Measurements from ENCODE around the gene KRT36. TPM values are rescaled to one million over a fixed set of nuclear protein-coding genes. Genes with fewer than 3 reads are reported as not detected.

KRT36 gene
- total RNA-seq, 1 experiment from 2014 or later, result not detected

GRCh38 chr17:41500131-41500911 is 10.6 kb upstream of the KRT36 start:
- DNase-seq (ENCODE audit: low read depth), result peak; percentile 78

- DNase-seq (ENCODE audit: low read depth), result no peak
These were observed 10.0 kb upstream of the KRT36 start for GRCh38 chr17:41499714-41500113.

- no peak for DNase-seq (ENCODE audit: low read depth)
These were observed 8.6 kb upstream of the KRT36 start for GRCh38 chr17:41498276-41498675.

GRCh38 chr17:41496803-41497484 is 7.2 kb upstream of the KRT36 start:
- peak; percentile 95 for DNase-seq (ENCODE audit: low read depth)

- DNase-seq (ENCODE audit: low read depth), result peak; percentile 37
These were observed 4.8 kb upstream of the KRT36 start for GRCh38 chr17:41494524-41494923.

- DNase-seq (ENCODE audit: low read depth), result peak; percentile 74
These were observed 3.1 kb upstream of the KRT36 start for GRCh38 chr17:41492771-41493170.

GRCh38 chr17:41492351-41492750 is 2.6 kb upstream of the KRT36 start:
- DNase-seq (ENCODE audit: low read depth), result no peak

- DNase-seq (ENCODE audit: low read depth), result no peak
These were observed 1.8 kb upstream of the KRT36 start for GRCh38 chr17:41491476-41491875.

- no peak for DNase-seq (ENCODE audit: low read depth)
These were observed 585 bp upstream of the KRT36 start for GRCh38 chr17:41490000-41490990.

GRCh38 chr17:41486809-41487530 is 2.7 kb downstream of the KRT36 start:
- peak; percentile 40 for DNase-seq (ENCODE audit: low read depth)

GRCh38 chr17:41486316-41486715 is 3.4 kb downstream of the KRT36 start:
- no peak for DNase-seq (ENCODE audit: low read depth)

GRCh38 chr17:41484920-41485904 is 4.5 kb downstream of the KRT36 start:
- DNase-seq (ENCODE audit: low read depth), result no peak

- no peak for DNase-seq (ENCODE audit: low read depth)
These were observed 5.5 kb downstream of the KRT36 start for GRCh38 chr17:41483991-41484826.

- DNase-seq (ENCODE audit: low read depth), result no peak
These were observed 6.2 kb downstream of the KRT36 start for GRCh38 chr17:41483531-41483930.

- DNase-seq (ENCODE audit: low read depth), result no peak
These were observed 8.7 kb downstream of the KRT36 start, which contains the start of gene KRT35 for GRCh38 chr17:41481036-41481435. Gene KRT35, minus strand, starts transcription at chr17:41481151. Its CDS starts 54 bp downstream, at chr17:41481097.

GRCh38 chr17:41480581-41480980 is 9.1 kb downstream of the KRT36 start:
- DNase-seq (ENCODE audit: low read depth), result no peak

- no peak for DNase-seq (ENCODE audit: low read depth)
These were observed 9.6 kb downstream of the KRT36 start for GRCh38 chr17:41480136-41480535.

- no peak for DNase-seq (ENCODE audit: low read depth)
These were observed 11.5 kb downstream of the KRT36 start for GRCh38 chr17:41478237-41478636.

Data from Daoy (cell line).